IMR-90 (cell line): Measurements from ENCODE around the gene DSG3.

Experiments used
- BHLHE40 ChIP-seq: fragments of 150-350 bp; IDR thresholded peaks from 2 replicates; pipeline ENCODE4 v1.6.1; 2016; ENCODE audit warnings: mild to moderate bottlenecking, low read depth, low read length
- MXI1 ChIP-seq: IDR thresholded peaks from 2 replicates; pipeline ENCODE4 v1.6.1; 2012; ENCODE audit warnings: low read depth, mild to moderate bottlenecking, low read length, moderate library complexity, borderline replicate concordance
- NFE2L2 ChIP-seq: fragments of 150-350 bp; IDR thresholded peaks from 2 replicates; pipeline ENCODE4 v1.6.1; 2016; ENCODE audit warnings: low read depth, mild to moderate bottlenecking, low read length
- POLR2A ChIP-seq: IDR thresholded peaks from 2 replicates; pipeline ENCODE4 v1.6.1; 2012; ENCODE audit warnings: mild to moderate bottlenecking, low read depth, low read length
- RAD21 ChIP-seq: IDR thresholded peaks from 2 replicates; pipeline ENCODE4 v1.6.1; 2012; ENCODE audit warnings: low read length, improper control_type of control experiment
- SMC3 ChIP-seq: fragments of 150-350 bp; IDR thresholded peaks from 2 replicates; pipeline ENCODE4 v1.6.1; 2016; ENCODE audit warnings: low read depth, mild to moderate bottlenecking, antibody characterized with exemption, low read length, moderate library complexity
- TF ChIP-seq, protein P1 (sequence below): conservative IDR thresholded peaks from 2 replicates; pipeline ENCODE4 v1.5.1; 2012; ENCODE audit warnings: mild to moderate bottlenecking, low read depth, low read length, improper control_type of control experiment
- TF ChIP-seq, protein P2 (sequence below): fragments of 150-350 bp; IDR thresholded peaks from 2 replicates; pipeline ENCODE4 v1.6.1; 2017; ENCODE audit warnings: mild to moderate bottlenecking, antibody characterized with exemption, low read length, low read depth

DNA sequence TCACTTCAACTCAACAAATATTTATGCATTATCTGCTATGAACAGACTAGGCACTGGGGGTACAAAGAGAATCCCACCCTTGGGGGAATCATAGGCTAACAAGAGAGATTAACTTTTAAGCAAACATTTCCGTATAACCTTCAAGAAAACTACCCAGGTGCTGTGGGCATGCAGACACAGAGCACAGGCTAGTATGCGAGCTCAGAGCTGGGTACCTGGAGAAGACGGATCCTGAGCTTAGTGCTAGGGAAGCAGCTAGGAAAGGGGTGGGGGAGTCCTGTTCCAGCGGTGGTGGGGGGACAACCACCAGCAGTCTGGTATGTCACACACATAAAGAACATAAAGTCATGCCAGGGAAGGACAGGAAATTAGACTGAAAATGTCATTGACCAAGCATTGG lies 17.5 kb upstream of the DSG3 start:
- no peak for TF ChIP-seq POLR2A
- no peak for TF ChIP-seq BHLHE40
- TF ChIP-seq, protein P1, sequence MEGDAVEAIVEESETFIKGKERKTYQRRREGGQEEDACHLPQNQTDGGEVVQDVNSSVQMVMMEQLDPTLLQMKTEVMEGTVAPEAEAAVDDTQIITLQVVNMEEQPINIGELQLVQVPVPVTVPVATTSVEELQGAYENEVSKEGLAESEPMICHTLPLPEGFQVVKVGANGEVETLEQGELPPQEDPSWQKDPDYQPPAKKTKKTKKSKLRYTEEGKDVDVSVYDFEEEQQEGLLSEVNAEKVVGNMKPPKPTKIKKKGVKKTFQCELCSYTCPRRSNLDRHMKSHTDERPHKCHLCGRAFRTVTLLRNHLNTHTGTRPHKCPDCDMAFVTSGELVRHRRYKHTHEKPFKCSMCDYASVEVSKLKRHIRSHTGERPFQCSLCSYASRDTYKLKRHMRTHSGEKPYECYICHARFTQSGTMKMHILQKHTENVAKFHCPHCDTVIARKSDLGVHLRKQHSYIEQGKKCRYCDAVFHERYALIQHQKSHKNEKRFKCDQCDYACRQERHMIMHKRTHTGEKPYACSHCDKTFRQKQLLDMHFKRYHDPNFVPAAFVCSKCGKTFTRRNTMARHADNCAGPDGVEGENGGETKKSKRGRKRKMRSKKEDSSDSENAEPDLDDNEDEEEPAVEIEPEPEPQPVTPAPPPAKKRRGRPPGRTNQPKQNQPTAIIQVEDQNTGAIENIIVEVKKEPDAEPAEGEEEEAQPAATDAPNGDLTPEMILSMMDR = no peak
- TF ChIP-seq RAD21 = no peak
- TF ChIP-seq NFE2L2 = no peak
- TF ChIP-seq MXI1 = no peak
- TF ChIP-seq, protein P2, sequence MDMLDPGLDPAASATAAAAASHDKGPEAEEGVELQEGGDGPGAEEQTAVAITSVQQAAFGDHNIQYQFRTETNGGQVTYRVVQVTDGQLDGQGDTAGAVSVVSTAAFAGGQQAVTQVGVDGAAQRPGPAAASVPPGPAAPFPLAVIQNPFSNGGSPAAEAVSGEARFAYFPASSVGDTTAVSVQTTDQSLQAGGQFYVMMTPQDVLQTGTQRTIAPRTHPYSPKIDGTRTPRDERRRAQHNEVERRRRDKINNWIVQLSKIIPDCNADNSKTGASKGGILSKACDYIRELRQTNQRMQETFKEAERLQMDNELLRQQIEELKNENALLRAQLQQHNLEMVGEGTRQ = no peak
- TF ChIP-seq SMC3 = no peak
